ENCODE results near the gene ANKRD44. TPM values are rescaled to one million over a fixed set of nuclear protein-coding genes. Genes with fewer than 3 reads are reported as not detected.
A peak's percentile ranks its signal among the peaks of the same experiment; 100 is the strongest.

Gene ANKRD44
- total RNA-seq, 4 donors from 2014 or later, result 11.0 to 25.8 (median 23.9) TPM

- no peak overlapping the region for H3K27ac ChIP-seq
- TF ChIP-seq CTCF (IDR thresholded peaks at IDR 0.05) (no peak), POLR2A (IDR thresholded peaks at IDR 0.05) (no peak)
- WGBS, 2 donors, result 11 to 25% methylated on average over 2 of the region's 2 CpGs
- no peak for DNase-seq
- H3K36me3 ChIP-seq, result no peaks in the 10 kb centered on the region
- H3K27me3 ChIP-seq, result no peaks in the 10 kb centered on the region
- intact Hi-C loops (cut with DNase I), result no loop called here
- H3K4me1 ChIP-seq, result peaks cover 0 to 3% of the 10 kb centered on the region in 2 donors
- H3K9me3 ChIP-seq, result no peaks in the 10 kb centered on the region
- H3K4me3 ChIP-seq (replicated peaks in 1 of 3), result no peak overlapping the region
These were observed 113.9 kb downstream of the ANKRD44 start for GRCh38 chr2:197196541-197197180.

- Histone ChIP-seq H3K9me3 (no peaks in the 10 kb centered on the region), H3K4me1 (peaks cover 0 to 3% of the 10 kb centered on the region in 2 donors), H3K4me3 (replicated peaks in 1 of 3) (no peak overlapping the region), H3K36me3 (no peaks in the 10 kb centered on the region), H3K27ac (no peak overlapping the region), H3K27me3 (no peaks in the 10 kb centered on the region)
- no peak for DNase-seq
- TF ChIP-seq CTCF (IDR thresholded peaks at IDR 0.05) (no peak), POLR2A (IDR thresholded peaks at IDR 0.05) (no peak)
- WGBS, 2 donors, result 58 to 75% methylated on average over 3 of the region's 3 CpGs
- intact Hi-C loops (cut with DNase I), result no loop called here
These were observed 115.1 kb downstream of the ANKRD44 start for GRCh38 chr2:197195518-197195917.

GRCh38 chr2:197191940-197192322 is 118.6 kb downstream of the ANKRD44 start:
- no peak for TF ChIP-seq CTCF (IDR thresholded peaks at IDR 0.05)
- no peak for TF ChIP-seq POLR2A (IDR thresholded peaks at IDR 0.05)
- Histone ChIP-seq H3K4me1 (peaks cover 0 to 3% of the 10 kb centered on the region in 2 donors), H3K4me3 (replicated peaks in 1 of 3) (no peak overlapping the region), H3K9me3 (no peaks in the 10 kb centered on the region), H3K27ac (no peak overlapping the region), H3K27me3 (no peaks in the 10 kb centered on the region), H3K36me3 (no peaks in the 10 kb centered on the region)
- intact Hi-C loops (cut with DNase I), result loop anchor here (5.0 kb wide), 2 partner anchors 120 to 185 kb away; partner anchors contain the start of gene ANKRD44
- no peak for DNase-seq
- 78 to 87% methylated on average over 2 of the region's 2 CpGs for WGBS, 2 donors

GRCh38 chr2:197191177-197191939 is 119.2 kb downstream of the ANKRD44 start:
- intact Hi-C loops (cut with DNase I), result loop anchor here (5.0 kb wide), 2 partner anchors 121 to 186 kb away; partner anchors contain the start of gene ANKRD44
- 46% methylated on average over 4 of the region's 4 CpGs for whole genome bisulfite sequencing, 2 donors
- Histone ChIP-seq H3K27me3 (no peaks in the 10 kb centered on the region), H3K4me1 (peaks cover 0 to 3% of the 10 kb centered on the region in 2 donors), H3K9me3 (no peaks in the 10 kb centered on the region), H3K27ac (no peak overlapping the region), H3K4me3 (replicated peaks in 1 of 3) (no peak overlapping the region), H3K36me3 (no peaks in the 10 kb centered on the region)
- TF ChIP-seq CTCF (IDR thresholded peaks at IDR 0.05), result peak; percentile 33 to 81 (median 54)
- TF ChIP-seq POLR2A (IDR thresholded peaks at IDR 0.05), result no peak
- no peak for DNase-seq

- no peak for DNase-seq
- H3K4me1 ChIP-seq, result peaks cover 0 to 7% of the 10 kb centered on the region in 2 donors
- TF ChIP-seq CTCF (IDR thresholded peaks at IDR 0.05) (no peak), POLR2A (IDR thresholded peaks at IDR 0.05) (no peak)
- no peaks in the 10 kb centered on the region for H3K36me3 ChIP-seq
- 82 to 88% methylated on average over 3 of the region's 3 CpGs for WGBS, 2 donors
- no peak overlapping the region for H3K4me3 ChIP-seq (replicated peaks in 1 of 3)
- intact Hi-C loops (cut with DNase I), result loop anchor here (5.0 kb wide), 2 partner anchors 122 to 187 kb away; partner anchors contain the start of gene ANKRD44
- H3K9me3 ChIP-seq, result no peaks in the 10 kb centered on the region
- H3K27me3 ChIP-seq, result no peaks in the 10 kb centered on the region
- no peak overlapping the region for H3K27ac ChIP-seq
These were observed 120.5 kb downstream of the ANKRD44 start for GRCh38 chr2:197190100-197190432.
